ENCODE results near the gene UPF3A. TPM values are rescaled to one million over a fixed set of nuclear protein-coding genes. Genes with fewer than 3 reads are reported as not detected.

Gene UPF3A
- total and polyA plus RNA-seq, 2 of the 4 experiments (the other 2 are of a cell fraction) = 11.7 to 51.6 TPM

GRCh38 chr13:114324334-114324733 is 42.9 kb downstream of the UPF3A start:
- no peak overlapping the region for H2BK20ac ChIP-seq (ENCODE audit: low read depth, low read length)
- no peaks in the 10 kb centered on the region for H3K27me3 ChIP-seq (ENCODE audit: control insufficient read depth, insufficient read depth, low read length)
- H2BK5ac ChIP-seq (ENCODE audit: low read depth, low read length, poor library complexity, severe bottlenecking) = no peak overlapping the region
- peaks cover 6% of the 10 kb centered on the region for H3K4me1 ChIP-seq (ENCODE audit: control insufficient read depth, insufficient read depth, low read length)
- peaks cover 42 to 71% of the 10 kb centered on the region in 2 experiments for H3K79me1 ChIP-seq (ENCODE audit: low read depth in 1 of 2, low read length in 2 of 2)
- TF ChIP-seq USF2 (IDR thresholded peaks at IDR 0.05; ENCODE audit: low read depth, low read length) = no peak
- no peak for TF ChIP-seq MAFK (IDR thresholded peaks at IDR 0.05; ENCODE audit: low read depth, low read length)
- TF ChIP-seq MAZ (IDR thresholded peaks at IDR 0.05; ENCODE audit: borderline replicate concordance, low read depth, low read length) = no peak
- no peak for TF ChIP-seq BHLHE40 (IDR thresholded peaks at IDR 0.05; ENCODE audit: low read depth, low read length)
- no peak for TF ChIP-seq RAD21 (IDR thresholded peaks at IDR 0.05; ENCODE audit: low read length)
- TF ChIP-seq SMC3 (IDR thresholded peaks at IDR 0.05; ENCODE audit: low read depth, low read length) = no peak
- no peak for TF ChIP-seq POLR2A (IDR thresholded peaks at IDR 0.05; ENCODE audit: low read depth, low read length)
- TF ChIP-seq CEBPB (IDR thresholded peaks at IDR 0.05; ENCODE audit: low read depth, low read length) = no peak
- no peak overlapping the region for H4K5ac ChIP-seq (ENCODE audit: low read depth, low read length)
- in situ Hi-C loops (cut with MboI; ENCODE audit: low sequenced_read_pairs) = no loop called here
- H3K56ac ChIP-seq (ENCODE audit: extremely low read depth, insufficient read depth, low read length) = no peak overlapping the region
- DNase-seq (no peak), ATAC-seq (ENCODE audit: low read depth) (no peak)
- intact Hi-C loops (cut with micrococcal nuclease) = no loop called here
- H3K4ac ChIP-seq (ENCODE audit: low read depth, low read length) = no peak overlapping the region
- H2AK9ac ChIP-seq (replicated peaks; ENCODE audit: low read depth, low read length, poor library complexity) = no peak overlapping the region
- peaks cover 7% of the 10 kb centered on the region for H3K9me1 ChIP-seq (ENCODE audit: insufficient read depth, low read length)
- H3K9ac ChIP-seq (ENCODE audit: low read depth, low read length) = no peak overlapping the region
- no peak overlapping the region for H2BK120ac ChIP-seq (ENCODE audit: low read depth, low read length)
- no peak overlapping the region for H3K4me3 ChIP-seq (ENCODE audit: insufficient read depth, low read depth, low read length)
- BruUV-seq (replicated peaks) = no TSS peak
- no peak overlapping the region for H3K23ac ChIP-seq (ENCODE audit: low read depth, low read length)
- no peaks in the 10 kb centered on the region for H3K9me3 ChIP-seq (ENCODE audit: control insufficient read depth, insufficient read depth, low read length)
- CTCF ChIA-PET = no interaction called here
- H2BK15ac ChIP-seq (ENCODE audit: low read depth, low read length) = no peak overlapping the region
- dilution Hi-C loops (cut with HindIII; ENCODE audit: low sequenced_read_pairs, unreplicated experiment) = no loop called here
- H2AK5ac ChIP-seq (ENCODE audit: low read depth, low read length) = no peak overlapping the region
- WGBS, 2 experiments (ENCODE audit: extremely low coverage in 2 of 2, insufficient read length in 1 of 2) = 100% methylated on average over 3 of the region's 4 CpGs; no CpG with 5 or more reads in 1 of the 2 experiments
- H4K8ac ChIP-seq (ENCODE audit: low read depth in 2 of 2, low read length in 2 of 2) = no peak overlapping the region
- no peak overlapping the region for H3K14ac ChIP-seq (replicated peaks; ENCODE audit: low read depth, low read length)
- no peak overlapping the region for H3K27ac ChIP-seq (ENCODE audit: insufficient read depth, low read length)
- no peak overlapping the region for H3K4me2 ChIP-seq (ENCODE audit: low read depth, low read length)
- no peak overlapping the region for H3K18ac ChIP-seq (ENCODE audit: low read depth, low read length)
- POLR2A ChIA-PET (ENCODE audit: unreplicated experiment) = no interaction called here
- peaks cover 35% of the 10 kb centered on the region for H3K36me3 ChIP-seq (ENCODE audit: control insufficient read depth, insufficient read depth, low read length)
- no peak overlapping the region for H4K91ac ChIP-seq (ENCODE audit: insufficient read depth, low read depth, low read length)
- no peak overlapping the region for H2AFZ ChIP-seq (replicated peaks; ENCODE audit: low read length, poor library complexity)
- H4K20me1 ChIP-seq (ENCODE audit: insufficient read depth, low read length) = peaks cover 32% of the 10 kb centered on the region
